HG03457 (cell line): ENCODE data around the gene AVL9.
"Not testable (repeated sequence)": the region's sequence is repeated elsewhere in the genome, so short reads cannot be mapped to it uniquely, and the experiment has no call there.

Source experiments
- ATAC-seq: cut with Tn5 transposase; IDR thresholded peaks from one replicate; pipeline ENCODE4 v1.9.1; 2021; ENCODE audit warnings: moderate number of reproducible peaks; ENCODE audit not compliant: unreplicated experiment

The AVL9 gene

DNA sequence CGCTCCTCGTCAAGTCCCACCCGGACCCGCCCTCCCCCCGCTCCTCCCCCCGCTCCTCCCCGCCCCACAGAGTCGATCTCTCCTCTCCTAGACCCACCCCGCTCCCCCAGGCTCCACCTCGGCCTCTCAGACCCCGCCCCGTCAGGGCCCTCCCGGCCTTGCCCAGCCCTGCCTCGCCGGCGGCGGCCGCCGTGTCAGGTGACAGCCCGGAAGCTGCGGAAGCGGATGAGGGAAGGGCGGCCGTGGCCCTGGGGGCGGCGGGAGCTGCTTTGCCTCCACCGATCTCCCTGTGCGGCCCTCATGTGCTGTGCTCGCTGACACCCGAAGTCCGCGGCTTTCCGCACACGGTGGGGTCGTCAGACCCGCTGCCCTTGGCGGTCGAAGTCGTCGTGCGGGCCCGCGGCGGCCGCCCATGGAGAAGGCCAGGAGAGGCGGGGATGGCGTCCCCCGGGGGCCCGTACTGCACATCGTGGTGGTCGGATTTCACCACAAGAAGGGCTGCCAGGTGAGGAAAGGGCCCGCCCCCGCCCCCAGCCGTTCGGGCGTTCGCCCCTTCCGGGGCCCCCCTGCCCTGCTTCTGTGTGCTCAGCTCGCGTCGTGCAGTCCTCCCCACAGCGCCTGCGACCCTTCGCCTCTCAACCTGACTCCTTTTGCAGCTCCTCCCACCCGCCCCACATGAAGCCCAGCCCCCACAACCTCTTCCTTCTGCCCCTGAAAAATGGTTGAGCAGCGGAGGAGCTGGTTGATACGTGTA lies at the start of gene AVL9:
TSS of gene AVL9 (plus strand) at position 192 of the 754 bp plus-strand sequence. CDS start at position 413, 221 bp downstream.
- ATAC-seq: peak; percentile 96

DNA sequence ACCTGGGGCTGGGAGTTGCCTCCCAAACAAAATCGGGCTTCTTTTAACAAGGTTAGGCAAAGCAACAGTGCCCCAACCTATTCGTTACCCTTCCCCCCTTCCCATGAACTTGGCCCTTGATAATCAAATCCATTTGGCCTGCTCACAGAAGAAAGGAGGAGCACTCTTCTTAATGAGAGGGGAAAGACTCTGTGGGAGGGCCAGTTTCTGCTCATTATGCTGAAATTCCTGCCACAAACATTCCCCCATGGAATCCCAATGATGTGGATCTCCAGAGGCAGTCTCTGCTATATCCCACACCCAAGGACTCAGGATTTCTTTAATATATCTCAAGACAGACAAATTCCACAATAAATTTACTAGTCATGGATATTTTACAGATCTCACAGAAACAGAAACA lies 48.1 kb upstream of the AVL9 start:
- ATAC-seq: no peak

DNA sequence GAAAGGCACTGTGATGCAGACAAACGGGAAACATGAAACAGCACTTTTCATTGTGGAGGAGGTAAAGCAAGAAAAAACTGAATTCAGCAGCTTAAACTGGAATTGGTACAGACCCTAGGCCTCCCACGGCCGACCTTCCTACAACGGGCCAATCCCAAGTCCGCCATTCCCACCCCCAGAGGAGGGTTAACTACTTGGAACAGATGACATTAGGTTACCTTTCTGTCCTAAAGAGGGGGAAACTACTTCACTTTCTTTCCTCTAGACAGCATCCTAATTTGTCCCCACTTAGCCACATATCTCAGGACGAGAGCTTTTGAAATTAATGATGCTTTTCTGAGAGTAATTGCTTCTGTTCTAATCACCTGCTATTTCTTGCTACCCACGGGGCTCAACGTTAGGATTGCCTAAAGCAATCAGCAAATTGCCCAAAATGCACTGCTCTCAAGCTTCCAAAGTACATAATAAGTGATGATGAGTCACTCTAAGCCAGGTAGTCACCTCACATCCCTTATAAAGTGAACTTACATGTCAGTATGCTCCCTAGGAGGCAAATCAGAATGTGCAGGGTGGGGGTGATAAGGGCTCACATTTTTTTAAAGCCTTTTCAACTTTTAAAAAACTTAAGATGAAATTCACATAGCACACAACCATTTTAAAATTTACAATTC lies 41.8 kb upstream of the AVL9 start:
- ATAC-seq: no peak

DNA sequence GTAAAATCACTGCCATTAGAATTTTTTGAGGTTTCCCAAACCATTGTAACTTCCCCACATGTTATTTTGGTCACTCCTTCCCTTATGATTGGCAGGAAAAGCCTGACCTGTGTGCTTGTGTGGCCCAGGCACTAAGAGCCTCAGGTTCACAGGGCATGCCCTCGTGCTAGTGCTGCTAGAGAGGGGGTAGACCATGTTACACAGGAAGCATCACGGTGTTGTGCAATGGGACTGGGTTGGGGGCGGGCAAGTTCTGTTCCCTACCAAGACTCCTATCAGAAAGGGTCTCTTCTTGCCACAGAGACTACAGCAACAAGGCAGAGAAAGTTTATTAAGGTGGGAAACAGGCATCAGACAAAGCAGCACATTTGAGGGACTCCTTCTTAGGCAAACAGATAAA lies 37.3 kb upstream of the AVL9 start:
- ATAC-seq: no peak

DNA sequence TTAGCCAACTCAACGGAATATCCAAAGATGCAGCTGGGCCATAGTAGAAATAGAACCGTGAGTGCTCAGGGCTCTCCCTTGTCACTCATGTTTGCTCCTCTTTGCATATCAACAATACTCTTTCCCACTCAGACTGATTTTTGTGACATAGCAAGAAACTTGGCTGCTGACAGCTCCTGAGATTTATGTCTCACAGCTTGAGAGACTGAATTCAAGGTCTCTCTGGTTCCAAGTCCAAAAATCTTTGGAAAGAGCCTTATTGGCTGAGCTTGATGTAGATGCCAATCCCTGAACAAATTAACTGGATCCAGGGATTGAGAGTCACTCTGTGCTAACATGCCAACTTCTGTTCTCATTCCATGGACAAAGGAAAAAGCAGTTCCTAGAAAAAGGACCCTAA lies 35.5 kb upstream of the AVL9 start:
- no peak for ATAC-seq

DNA sequence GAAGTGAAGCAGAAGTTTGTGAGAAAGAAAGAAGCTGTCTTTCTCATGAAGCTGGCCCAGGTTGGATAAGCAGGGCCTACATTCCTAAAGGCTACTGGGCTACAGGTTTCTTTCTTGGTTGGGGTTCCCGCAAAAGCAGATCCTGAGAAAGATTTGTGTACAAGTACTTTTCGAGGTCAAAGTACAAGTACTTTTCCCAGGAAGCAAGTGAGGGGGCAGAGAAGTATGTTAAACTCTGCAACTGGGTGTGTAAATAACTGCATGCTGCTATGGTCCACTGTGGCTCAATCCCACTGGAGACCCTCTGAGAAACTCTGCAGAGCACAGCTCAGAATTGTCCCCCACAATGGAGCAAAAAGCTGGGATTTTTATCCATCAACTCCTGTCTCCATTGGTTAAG lies 33.8 kb upstream of the AVL9 start:
- ATAC-seq: no peak

DNA sequence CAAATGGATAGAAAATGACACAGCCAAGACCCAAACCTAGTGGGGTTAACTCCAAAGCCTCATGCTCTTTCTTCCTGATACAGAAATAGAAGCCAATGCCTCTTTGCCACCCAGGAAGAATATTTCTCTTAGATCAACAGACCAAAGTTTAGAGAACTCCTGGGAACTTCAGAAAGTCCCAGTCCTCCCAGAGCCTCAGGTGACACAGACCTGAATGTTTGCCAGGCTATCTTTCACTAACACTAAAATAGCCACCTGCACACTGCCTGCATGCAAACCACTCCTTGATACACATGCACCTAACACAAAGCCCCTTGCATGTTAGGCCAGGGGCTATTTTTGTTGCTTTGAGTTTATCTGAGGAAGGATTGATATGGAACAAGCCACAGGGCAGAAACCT lies 32.8 kb upstream of the AVL9 start:
- no peak for ATAC-seq

DNA sequence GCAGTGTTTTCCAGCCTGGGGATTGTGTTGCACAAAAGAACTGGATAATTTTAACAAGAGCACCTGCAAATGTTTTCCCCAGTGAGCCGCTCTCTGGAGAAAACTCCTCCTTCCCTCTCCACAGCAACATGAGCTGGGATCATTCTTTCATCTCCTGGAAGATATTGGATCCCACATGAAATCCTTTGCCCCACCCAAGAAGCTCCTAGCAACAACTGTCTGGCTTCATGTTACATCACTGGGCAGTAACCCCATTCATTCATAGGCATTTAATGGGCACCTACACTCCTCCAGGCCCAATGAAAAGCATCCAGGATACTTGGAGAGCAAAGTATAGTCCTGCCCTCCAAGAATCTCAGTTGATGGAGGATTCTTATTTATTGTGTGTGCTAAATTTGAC lies 32.3 kb upstream of the AVL9 start:
- ATAC-seq: no peak

DNA sequence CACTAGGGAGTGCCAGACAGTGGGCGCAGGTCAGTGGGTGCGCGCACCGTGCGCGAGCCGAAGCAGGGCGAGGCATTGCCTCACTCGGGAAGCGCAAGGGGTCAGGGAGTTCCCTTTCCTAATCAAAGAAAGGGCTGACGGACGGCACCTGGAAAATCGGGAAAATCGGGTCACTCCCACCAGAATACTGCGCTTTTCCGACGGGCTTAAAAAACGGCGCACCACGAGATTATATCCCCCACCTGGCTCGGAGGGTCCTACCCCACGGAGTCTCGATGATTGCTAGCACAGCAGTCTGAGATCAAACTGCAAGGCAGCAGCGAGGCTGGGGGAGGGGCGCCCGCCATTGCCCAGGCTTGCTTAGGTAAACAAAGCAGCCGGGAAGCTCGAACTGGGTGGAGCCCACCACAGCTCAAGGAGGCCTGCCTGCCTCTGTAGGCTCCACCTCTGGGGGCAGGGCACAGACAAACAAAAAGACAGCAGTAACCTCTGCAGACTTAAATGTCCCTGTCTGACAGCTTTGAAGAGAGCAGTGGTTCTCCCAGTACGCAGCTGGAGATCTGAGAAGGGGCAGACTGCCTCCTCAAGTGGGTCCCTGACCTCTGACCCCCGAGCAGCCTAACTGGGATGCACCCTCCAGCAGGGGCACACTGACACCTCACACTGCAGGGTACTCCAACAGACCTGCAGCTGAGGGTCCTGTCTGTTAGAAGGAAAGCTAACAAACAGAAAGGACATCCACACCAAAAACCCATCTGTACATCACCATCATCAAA lies 30.5 kb upstream of the AVL9 start:
- not testable (repeated sequence) for ATAC-seq

DNA sequence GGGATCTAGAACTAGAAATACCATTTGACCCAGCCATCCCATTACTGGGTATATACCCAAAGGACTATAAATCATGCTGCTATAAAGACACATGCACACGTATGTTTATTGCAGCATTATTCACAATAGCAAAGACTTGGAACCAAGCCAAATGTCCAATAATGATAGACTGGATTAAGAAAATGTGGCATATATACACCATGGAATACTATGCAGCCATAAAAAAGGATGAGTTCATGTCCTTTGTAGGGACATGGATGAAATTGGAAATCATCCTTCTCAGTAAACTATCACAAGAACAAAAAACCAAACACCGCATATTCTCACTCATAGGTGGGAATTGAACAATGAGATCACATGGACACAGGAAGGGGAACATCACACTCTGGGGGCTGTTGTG lies 25.3 kb upstream of the AVL9 start:
- not testable (repeated sequence) for ATAC-seq

DNA sequence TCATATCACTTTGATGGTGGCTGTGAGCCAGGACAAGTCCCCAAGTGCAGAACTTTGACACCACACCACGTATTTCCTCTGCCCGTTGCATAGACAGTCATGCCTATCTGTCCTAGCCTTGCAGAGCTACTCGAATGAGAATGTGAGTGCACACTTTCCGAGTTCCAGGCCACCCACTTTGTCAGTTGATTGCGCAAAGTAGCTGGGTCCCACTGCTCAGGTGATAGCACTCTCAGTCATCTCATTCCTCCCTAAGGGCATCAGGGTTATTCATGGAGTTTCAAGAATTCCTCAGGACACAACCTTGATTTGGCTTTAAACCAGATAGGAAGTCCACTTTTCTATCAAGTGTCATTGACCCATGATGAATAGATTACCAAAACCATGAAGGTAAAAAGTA lies 24.4 kb upstream of the AVL9 start:
- no peak for ATAC-seq

DNA sequence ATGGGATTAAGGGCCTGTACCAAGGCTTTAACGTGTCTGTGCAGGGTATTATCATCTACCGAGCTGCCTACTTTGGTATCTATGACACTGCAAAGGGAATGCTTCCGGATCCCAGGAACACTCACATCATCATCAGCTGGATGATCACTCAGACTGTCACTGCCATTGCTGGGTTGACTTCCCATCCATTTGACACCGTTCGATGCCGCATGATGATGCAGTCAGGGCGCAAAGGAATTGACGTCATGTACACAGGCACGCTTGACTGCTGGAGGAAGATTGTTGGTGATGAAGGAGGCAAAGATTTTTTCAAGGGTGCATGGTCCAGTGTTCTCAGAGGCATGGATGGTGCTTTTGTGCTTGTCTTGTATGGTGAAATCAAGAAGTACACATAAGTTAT lies 23.3 kb upstream of the AVL9 start:
- ATAC-seq: no peak

DNA sequence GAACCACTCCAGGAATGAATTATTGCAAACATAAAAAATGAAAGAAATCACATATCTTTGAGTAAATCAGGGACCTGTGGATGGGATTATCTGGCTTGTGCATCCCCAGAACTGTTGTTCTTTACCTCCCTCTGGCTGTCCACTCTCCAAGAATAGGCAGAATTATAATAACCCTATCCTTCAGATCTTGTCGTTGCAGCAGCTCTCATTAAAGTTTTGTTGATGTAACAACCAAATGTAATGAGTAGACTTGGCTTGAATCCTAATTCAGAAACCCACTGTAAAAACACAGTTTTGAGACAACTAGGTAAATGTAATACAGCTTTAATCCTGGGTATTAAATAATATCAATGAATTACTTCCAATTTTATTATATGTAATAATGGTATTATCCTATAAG lies 21.3 kb upstream of the AVL9 start:
- ATAC-seq: no peak

DNA sequence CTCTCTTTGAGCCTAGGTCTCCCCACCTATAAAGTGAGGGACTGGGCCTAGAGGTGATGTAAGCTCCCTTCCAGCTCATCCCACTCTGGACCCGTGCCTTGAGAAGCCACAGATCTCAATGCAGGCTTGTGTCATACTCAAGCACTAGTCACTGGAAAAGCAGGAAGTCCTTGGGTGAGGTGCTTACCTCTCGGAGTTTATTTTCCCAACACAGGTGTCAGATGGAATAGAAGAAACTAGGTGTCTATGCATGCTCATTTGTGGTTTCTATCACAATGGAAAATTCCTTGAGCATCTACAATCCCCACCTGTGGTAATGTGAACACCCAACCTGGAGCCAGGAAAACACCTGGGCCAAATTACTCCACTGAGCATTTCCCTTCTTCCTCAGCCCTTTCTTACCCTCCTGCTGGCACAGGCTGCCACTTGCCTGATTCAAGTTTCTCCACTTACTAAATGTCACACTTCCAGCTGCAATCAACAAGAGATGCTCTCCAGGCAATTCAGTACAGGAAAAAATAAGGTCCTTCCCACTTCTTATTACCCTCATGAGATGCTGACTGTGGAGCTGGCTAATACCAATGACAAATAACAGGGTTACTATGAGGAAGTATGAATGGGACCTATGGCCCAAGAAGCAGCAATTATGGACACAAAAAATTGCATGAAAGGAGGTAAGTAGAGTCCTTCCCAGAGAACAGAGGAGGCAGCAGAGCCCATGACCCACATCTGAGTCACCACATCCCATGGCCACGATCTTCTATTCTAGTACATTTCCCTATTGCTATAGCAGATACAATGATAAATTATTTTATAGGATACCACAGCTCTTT lies 18.3 kb upstream of the AVL9 start:
- ATAC-seq: no peak

DNA sequence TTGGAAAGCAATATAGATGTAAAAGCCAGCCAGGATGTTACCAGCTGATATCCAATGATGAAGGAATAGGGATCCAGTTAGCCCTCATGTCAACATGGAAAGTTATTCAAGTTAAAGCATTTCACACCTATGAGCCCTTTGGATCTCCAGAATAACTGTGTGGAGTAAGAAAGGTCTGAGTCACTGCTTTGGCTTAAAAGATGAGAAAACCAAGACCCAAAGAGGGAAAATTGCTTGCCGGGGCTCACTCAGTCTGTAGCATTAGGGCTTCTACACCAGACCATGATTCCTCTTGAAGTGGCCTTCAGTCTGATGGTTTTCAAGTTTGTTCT lies 17.7 kb upstream of the AVL9 start:
- ATAC-seq: no peak

DNA sequence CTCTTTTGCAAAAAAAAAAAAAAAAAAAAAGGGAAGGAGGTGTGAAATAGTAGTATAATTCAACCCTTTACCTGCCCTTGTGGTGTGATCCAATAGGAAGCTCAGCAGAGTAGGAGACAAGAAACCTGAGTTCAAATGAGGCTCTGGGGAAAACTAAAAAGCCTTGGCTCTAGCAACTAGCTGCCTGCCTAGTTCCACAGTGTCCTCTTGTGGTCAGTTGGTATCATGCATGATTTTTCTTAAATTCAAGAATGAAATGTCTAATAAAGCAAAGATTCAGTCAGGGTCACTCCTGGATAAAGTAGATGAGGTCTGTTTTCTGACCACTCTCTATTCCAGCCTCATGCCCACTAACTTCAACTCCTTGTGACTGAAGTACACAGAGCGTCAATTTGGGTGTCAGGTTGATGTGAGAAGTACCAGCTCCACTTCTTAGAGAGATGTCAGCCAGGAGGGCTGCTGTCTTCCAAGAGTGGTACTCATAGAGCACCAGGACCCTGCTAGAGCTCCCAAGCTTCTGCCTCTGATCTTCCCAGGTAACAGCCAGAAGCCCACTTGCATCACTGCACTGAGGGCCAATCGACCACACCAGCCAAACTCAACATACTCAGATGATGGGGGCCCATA lies 15.6 kb upstream of the AVL9 start:
- ATAC-seq: no peak

DNA sequence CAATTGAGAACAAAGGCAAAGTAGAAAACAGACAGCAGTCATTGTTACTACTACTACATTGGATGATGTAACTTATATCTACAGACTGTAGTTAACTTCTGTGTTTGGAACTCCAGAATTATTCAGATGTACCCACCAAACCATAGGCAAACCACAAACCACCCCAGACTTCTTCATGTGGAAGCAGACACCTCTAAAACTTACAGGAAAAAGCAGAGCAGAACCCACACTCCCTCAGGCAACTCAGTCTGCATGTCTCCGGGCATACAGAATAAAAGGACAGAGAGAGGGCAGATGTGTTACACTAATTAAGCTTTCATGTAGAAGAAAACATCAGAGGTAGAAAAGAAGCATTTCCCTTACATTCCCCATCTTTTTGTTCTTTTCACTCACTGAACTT lies 14.1 kb upstream of the AVL9 start:
- ATAC-seq: no peak

DNA sequence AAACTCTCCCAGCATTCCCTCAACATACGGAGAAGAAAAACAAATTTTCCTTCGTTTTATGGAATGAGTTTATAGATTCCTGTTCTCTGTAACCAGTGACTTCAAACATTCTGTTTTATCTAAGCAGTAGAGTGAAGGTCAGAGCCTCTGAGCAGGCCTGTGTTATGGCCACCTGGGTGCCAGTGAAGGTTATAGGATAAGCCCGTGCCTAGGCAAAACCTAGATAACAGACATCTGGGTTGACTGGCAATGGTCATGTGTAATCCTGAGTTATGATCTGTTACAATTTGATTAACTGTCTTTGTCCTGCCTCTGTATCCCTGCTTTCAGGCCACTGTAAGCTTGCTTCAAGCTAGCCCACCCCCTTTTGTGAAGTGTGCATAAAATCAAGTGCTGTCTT lies 13.4 kb upstream of the AVL9 start:
- no peak for ATAC-seq

DNA sequence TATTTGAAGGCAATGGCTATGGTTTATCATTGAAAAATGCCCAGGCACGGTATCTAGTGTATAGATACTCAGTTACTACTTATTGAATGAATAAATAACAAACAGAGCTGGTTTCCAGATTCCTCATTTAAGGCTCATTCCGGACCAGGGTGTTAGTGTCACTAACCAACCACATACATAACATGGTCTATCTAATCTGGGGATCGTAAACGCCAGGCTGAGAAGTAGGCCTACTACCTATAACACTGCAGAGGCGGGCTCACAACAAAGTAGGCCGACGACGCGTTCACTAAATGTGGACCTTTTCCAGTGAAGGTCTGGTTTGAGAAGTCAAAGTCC lies 5.5 kb upstream of the AVL9 start:
- ATAC-seq: no peak

DNA sequence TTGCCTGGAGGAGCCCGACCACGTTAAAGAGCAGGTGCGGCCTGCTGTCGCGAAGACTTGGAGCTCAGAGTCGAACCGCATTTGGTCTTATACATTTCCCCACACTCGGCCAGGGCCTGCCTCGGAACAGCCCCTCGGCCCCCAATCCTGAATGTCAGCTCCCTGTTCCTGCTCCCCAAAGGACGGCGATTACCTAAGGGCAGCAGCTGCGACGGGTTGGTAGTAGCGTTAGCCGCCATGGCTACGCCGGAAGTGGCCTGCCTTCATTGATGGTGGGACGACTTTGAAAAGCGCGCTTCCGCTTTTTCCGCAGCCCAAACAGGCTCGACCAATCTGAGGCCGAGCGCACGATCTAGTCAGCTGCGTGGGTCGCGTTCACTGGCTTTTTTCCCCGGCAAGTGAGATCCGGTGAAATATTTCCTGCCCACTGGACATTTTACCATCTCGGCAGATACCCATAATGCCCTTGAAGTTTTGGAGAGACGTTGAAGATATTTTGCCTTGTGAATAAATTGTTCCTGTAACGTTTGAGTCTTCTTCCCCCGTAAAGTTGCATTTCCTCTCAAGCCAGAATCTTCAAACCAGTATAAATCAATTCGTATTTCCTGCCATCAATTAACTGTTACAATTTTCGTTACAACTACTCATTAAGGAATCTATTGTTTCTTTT lies 5.0 kb upstream of the AVL9 start, which contains the start of gene LSM5:
TSS of gene LSM5 (minus strand) at position 254 of the 670 bp plus-strand sequence. CDS start at position 239, 15 bp downstream.
- ATAC-seq: peak; percentile 85
